NOMO-1 treated with DMSO at 0.1 percent for 48 hours (cell line): ENCODE data around the gene USP44.

ENCODE experiments used
- DNase-seq: peaks from one replicate; lab custom pipeline; 2025; ENCODE audit not compliant: unreplicated experiment; lab: John Stamatoyannopoulos, UW

The USP44 gene

DNA sequence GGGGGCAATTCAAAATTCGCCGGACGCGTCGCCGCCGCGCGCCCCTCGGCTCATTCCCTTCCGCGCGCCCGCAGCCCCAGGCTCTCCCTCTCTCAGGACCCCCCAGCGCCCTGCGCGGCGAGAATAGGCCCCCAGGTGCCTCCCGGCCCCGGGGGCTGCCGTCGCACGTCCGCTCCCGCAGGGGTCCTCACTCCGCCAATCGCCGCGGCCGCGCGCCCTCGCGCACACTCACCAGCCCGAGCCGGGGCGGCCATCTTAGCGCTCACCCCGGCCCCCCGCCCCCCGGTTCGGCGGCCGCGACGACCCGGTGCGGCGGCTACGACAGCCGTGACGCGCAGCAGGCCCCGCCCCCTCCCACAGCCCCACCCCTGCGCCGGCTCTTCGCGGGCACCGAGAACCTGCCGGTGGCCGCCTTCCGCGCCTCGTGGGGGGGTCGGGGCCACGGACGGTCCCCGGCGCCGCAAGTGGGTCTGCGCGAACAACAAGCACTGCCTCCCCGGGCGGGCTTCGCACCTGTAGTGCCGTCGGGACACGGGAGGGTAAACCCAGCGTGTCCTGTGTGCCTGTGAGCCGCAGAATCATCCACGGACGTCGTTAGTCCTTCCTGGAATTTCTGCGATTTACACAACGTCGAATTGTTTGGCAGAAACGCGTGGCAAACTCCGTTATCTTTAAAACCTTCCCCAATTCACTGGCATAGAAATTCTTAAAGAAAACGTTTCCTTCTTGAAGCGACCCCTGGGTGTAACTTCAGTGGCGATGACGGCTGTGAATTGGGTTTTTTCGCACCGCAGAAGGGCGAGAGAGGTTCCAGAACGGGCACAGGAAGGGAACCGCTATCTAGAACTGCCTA, 2.5 kb downstream of the USP44 start:
- no peak for DNase-seq

- no peak for DNase-seq
Observed at GRCh38 chr12:95548056-95548538, 3.2 kb downstream of the USP44 start.

DNA sequence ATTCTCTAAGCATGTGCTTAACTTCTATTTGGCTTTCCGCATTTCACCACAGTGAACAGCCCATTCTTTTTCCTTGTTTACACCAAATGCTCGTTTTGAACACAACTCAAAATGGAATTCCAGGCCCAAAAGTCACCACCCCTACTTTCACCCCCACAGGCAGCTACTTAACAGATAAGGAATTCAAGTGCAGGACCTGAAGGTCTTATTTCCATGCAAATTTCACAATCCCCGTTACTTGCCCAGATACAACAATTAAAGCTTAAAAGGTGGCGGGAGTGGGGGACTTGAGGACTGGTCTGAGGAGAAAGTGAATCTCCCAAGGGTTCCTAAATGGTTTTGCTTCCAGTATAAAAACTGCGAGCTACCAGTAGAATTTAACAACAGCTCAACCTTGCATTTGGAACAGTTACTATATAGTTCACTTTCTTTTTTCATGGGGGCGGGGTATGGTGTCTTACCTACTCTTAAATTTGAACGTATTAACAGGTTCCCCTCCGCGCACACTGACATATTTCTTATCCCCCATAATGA, 3.7 kb downstream of the USP44 start:
- no peak for DNase-seq

DNA sequence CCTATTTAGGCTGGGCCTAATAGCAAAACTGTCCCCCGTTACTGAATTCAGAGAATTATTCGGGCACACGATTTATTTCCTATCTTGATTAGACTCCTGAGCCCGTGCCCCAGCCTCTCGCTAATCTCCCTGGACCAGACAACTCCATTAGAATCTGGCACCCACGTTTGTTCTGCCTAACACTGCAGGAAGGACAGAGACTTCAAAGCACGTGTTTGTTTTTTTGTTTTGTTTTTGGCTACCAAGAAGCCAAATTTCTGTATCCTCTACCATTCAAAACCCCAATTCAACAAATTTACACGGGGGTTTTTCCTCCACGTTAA, 4.8 kb downstream of the USP44 start:
- no peak for DNase-seq

DNA sequence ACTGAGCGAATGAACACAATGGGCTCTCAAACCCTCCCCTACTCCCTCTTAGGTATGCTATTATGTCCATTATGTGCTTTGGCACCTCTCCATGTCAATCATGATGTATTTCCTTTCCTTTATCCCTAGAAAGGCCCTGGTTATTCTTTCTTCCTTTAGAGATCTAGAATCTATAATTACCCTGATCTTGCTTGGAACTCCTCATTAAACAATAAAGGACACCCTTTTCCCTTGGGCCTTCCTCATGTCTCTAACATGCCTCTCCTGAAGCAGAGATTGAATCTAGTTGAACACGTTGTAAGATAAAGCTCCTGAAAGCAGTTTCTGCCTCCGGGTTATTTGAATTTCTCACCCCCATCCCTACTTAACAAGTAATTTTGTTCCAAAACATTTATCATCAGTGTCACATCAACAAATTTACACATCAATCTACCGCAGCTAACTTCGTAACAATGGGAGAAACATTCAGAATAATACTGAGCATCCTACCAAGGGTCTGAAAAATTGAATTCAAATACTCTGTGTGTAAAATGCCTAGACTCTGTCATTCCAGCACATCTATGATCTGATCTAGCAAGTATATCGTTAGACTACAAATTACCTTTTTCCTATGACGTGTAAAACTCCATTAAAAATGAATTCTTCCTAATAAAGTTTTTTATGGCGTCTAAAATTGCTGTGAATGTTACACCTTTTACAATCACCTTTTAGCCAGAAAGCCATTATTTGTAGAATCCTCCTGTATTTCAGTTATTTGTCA, 5.4 kb downstream of the USP44 start:
- DNase-seq = no peak

GRCh38 chr12:95545303-95545702, 6.0 kb downstream of the USP44 start:
- no peak for DNase-seq

DNA sequence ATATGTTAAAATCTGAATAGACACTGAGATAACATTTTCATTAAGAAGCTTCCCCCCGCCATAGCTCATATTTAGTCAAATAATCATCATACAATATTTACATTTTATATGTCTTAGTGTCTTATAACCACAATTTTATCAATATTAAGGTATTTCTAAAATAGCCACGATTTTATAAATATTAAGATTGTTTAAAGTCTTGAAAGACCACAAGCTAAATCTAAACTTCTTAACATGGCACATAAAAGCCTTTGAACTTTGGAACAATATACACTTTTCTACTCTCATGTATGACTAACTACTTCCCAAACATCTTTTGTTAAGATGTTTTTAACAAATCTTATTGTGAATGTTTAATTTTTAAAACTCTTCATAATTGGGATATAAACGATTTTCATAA, 6.5 kb downstream of the USP44 start:
- DNase-seq = no peak

DNA sequence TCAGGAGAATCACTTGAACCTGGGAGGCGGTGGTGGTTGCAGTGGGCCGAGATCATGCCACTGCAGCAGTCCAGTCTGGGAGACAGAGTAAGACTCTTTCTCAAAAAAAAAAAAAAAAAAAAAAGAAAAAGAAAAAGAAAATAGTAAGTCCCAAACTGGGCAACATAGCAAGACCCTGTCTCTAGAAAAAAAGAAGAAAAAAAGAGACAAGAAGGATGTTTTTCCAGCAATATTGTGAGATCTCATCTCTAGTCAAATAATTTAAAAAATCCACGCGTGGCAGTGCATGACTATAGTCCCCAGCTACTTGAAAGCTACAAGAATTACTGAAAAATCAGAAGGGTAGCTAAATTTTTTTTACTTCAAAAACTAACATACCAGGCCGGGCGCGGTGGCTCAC, 8.0 kb downstream of the USP44 start:
- DNase-seq = no peak

DNA sequence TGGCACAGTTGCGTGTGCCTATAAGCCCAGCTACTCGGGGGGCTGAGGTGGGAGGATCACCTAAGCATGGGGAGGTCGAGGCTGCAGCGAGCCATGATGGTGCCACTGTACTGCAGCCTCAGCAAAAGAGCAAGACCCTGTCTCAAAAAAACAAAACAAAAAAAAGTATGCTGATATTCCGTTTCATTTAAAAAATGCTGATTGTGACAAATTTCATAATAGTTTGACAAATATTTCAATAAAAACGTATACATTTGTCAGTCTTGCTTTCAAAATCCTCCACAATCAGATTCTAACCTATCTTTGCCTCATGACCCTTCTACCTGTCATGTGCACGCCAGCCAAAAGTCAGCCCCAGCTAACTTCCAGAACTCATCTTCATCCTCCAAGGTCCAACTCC, 9.8 kb downstream of the USP44 start:
- no peak for DNase-seq

DNA sequence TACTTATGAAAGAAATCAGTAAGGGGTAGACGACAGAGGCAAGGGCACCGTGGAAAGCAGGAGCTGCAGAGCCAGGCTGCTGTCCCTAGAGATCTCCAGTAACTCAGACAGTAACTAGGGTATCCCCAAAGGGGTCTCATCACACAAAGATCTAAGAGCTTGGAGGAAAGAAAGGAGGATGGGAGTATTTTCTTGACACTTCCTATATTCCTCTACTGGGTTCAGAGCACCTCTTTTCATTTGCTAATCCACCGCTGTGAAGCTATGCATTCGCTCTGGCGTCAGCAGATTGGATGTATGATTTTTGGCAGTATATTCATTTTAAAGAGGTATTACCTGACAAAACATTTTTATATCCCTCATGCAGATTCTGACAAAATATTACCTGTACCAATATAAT, 12.6 kb downstream of the USP44 start:
- DNase-seq = no peak

- DNase-seq = no peak
Observed at GRCh38 chr12:95538006-95538405, 13.3 kb downstream of the USP44 start.

DNA sequence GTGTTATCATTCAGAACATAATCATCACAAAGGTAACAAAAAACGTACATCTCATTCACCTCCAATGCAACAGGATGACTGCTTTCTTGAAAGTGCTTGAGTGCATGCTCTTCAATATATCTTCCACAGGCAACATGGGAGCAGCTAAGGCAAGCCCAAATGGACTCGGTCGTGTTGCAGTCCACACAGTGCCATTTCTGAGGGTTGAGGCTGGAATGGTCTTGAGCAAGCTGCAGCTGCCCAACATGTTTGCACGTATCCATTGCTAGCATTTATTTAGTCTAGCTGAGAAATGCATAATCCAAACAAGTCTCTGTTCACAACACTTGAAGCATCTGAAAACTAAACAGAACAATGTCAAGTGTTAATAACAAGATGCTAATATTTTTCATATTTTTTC, 17.3 kb downstream of the USP44 start:
- no peak for DNase-seq

- DNase-seq = no peak
Observed at GRCh38 chr12:95532851-95533250, 18.4 kb downstream of the USP44 start.

DNA sequence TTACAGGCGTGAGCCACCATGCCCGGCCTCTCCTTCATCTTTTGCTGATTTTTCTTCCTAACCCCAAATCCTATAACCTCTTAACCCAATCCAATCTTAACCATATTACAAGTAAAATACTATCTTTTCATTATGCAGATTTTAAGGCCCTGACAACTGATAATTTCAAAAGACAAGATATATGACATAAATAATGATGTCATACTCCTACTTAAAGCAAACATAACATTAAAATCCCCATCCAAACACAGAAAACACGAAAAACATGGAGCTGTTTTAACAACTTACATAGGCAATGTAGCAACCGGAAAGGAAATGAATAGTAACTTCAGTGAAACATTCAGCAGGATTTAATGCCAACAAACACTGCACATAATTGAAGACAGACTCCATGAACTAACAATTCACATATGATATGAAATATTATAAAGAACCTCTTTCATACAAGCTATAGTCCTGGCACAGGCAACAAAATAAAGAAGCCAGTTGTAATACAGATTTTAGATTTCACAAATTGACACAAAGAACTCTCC, 21.5 kb downstream of the USP44 start:
- DNase-seq = no peak

GRCh38 chr12:95528431-95528830, 22.8 kb downstream of the USP44 start:
- DNase-seq = no peak

GRCh38 chr12:95522692-95523091, 28.6 kb downstream of the USP44 start:
- DNase-seq = no peak

- no peak for DNase-seq
Observed at GRCh38 chr12:95520816-95521215, 30.5 kb downstream of the USP44 start.

GRCh38 chr12:95518944-95519343, 32.3 kb downstream of the USP44 start:
- no peak for DNase-seq

DNA sequence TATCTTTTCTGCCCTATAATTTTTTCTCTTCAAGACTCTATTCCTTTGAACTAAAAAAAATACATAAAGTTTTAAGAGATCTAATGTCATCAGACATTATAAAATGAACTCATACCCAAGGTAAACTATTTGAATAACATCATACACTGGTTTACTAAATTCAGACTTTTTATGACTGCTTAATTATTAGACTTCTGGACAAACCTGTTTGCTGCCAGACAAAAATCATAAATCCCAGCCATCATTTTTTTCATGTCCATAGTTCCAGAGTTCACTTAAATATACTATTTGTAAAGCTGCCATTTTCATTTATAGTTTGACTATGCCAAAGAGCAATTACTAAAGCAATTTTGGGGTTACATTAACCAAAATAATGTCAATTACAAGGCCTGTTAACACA, 34.0 kb downstream of the USP44 start:
- DNase-seq = no peak

GRCh38 chr12:95516757-95517156, 34.5 kb downstream of the USP44 start:
- no peak for DNase-seq

- DNase-seq = no peak
Observed at GRCh38 chr12:95515197-95515596, 36.1 kb downstream of the USP44 start.

DNA sequence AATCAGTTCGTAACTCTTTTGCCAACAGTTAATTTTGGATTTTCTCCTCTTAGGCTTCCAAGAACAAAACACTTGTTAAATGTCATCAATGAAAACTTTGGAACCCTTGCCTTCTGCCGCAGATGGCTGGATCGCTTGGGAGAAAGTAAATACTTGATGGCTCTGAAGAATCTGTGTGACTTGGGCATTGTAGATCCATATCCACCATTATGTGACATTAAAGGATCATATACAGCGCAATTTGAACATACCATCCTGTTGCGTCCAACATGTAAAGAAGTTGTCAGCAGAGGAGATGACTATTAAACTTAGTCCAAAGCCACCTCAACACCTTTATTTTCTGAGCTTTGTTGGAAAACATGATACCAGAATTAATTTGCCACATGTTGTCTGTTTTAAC, 37.7 kb downstream of the USP44 start:
- no peak for DNase-seq
